Stimulated activated CD8-positive, alpha-beta memory T cell treated with anti-CD3 and anti-CD28 coated beads, Interleukin-7, amount 100 ng/mL, for 24 hours (primary cell): ENCODE results near the gene TFEB.

Experiments
- DNase-seq: peaks from one replicate; pipeline ENCODE4 v3.0.0-alpha.2; 2020; ENCODE audit warnings: low read depth

The TFEB gene

GRCh38 chr6:41763470-41763869, 28.1 kb upstream of the TFEB start:
- no peak for DNase-seq

- DNase-seq: no peak
These were observed 24.6 kb upstream of the TFEB start for GRCh38 chr6:41759905-41760579.

DNA sequence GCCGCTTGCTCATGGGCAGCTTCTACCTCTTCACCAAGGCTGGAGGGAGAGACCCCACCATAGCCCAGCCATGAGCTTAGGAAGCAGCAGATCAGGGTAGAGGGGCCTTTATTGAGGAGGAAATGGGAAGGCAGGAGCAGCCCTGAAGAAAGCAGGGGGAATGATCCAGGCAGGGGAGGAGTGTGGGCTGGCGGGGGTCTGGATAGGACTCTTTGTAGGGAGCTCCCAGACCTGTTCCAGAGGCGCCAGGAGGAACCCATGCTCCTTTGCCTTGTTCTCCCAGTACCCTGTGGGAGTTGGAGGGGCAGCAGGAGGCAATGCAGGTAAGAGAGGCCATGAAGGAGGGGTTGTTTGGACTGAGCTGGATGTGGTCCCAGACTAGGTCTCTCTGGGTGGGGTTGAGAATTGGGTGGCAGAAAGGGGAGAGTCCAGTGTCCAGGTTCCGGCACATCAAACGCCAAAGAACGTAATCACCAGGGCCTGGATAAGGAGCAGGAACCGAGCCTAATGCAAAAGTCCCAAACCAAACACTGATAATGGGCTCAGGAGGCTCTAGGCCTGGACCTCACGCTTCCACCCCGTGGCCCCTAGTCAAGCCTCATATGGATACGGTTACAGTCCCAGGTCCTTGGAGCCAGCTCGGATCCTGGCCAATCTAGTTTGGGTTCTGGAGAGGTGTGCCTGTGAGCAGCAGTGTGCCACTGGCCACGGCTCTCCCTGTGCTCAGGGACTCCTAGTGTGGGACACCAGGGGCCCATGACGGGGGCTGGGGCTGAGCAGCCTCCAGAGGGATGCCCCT, 23.9 kb upstream of the TFEB start:
- DNase-seq: no peak

DNA sequence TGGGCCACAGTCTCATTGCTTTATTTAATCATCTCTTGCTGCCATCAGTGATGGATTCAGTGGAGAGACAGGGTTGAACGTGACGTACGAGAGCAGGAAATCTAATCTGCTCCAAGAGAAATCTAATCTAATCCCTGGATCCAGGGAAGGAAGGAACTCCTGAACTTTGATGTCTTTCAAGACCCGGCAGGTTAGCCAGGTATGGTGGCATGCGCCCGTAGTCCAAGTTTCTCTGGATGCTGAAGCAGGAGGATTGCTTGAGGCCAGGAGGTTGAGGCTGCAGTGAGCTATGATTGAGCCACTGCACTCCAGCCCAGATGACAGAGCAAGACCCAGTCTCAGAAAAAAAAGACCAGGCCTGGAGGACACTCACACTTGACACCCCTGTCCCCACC, 23.2 kb upstream of the TFEB start:
- no peak for DNase-seq

DNA sequence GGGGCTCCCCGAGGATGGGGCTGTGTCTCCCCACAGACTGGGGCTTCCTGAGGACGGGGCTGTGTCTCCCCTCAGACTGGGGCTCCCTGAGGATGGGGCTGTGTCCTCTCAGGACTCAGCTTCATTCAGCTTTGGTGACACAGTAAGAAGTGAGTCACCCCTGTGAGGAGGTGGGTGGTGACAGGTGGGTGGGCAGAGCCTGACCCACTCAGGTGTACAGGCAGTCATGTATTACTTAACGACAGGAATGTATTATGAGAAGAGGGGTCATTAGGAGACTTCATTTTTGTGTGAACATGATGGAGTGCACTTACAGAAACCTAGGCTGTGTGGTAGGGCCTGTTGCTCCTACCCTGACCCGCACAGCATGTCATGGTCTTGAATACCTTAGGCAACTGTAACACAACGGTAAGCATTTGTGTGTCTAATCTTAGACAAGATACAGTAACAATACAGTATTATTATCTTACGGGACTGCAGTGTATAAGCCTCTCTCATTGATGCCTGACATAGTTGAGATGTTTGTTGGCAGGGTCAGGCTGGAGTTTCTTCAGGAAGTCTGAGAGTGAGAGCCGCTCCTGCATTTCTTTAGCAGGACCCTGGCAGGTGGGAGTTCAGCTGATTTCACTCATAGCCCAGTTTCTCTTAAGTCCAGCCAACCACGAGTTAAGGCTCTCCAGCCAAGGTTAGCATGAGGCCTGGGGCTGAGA, 22.7 kb upstream of the TFEB start:
- no peak for DNase-seq

DNA sequence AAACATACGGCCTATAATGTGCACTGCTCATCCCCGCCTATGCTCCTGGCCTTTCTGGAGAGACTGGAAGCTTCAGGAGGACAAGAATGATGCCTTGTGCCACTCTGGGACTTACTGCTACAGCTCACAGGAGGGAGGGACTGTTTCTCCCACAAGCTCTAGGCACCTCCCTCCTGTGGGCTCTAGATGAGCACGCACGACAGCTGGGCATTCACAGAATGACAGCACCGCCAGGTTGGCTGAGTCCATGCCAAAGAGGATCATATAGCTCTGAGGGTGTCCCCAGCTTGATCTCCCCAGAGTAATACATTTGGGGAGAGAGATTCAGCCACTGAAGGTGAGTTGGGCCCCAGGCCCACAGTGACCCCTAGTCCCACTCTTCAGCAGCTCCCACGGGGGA, 21.9 kb upstream of the TFEB start:
- no peak for DNase-seq

DNA sequence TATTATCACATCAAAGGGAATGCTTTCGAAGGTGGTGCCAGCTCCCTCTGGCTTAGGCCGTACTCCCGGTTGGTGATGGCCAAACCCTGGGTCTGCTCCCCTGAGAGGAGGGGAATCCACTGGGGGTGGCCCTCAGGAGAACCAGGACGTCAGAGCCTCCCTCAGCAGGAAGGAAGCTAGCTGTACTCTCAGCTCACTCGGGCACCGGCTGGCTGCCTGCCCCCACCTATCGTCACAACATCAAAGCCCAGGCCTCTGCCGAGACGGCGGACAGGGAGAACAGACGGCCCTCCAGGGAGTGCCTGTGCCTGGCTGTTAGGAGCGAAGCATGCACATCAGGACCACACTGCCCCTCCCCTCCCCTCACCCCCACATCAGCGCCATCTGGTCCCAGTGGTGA, 20.9 kb upstream of the TFEB start:
- no peak for DNase-seq

DNA sequence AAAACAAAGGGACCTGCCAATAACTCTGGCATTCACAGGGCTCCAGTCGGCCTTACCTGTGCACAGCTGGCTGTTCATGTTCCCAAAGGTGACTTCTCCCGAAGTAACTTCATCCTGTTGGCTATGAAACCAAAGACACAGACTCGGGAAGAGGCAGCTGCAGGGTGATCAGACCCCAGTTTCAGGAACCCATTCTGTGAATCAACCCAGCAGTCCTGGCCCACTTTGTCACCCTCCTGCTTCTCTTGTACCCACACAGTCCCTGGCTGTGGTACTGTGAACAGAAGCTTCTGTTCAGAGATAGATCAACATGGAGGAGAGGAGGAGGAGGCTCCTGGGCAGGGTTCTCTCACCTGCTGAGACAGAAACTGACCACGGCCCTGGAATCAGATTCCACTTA, 20.5 kb upstream of the TFEB start:
- no peak for DNase-seq

GRCh38 chr6:41750374-41750773, 15.0 kb upstream of the TFEB start:
- no peak for DNase-seq

DNA sequence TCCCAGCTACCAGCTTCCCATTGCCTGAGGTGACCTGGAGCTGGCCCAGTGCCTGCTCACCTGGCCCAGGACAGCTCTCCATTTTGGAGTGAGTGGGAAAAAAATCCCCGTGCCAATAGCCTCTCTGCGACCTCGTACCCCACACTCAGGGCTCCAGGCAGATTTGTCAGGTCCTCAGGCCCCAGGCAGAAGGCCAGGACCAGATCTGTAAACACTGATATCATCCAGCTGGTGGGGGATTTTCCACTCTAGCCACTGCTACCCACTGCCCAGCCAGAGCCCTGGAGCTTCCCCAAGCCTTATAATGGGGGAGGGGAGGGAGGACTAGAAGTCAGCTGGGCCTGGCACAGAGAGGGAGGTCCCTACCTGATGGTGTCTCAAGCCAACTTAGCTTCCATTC, 13.1 kb upstream of the TFEB start:
- no peak for DNase-seq

DNA sequence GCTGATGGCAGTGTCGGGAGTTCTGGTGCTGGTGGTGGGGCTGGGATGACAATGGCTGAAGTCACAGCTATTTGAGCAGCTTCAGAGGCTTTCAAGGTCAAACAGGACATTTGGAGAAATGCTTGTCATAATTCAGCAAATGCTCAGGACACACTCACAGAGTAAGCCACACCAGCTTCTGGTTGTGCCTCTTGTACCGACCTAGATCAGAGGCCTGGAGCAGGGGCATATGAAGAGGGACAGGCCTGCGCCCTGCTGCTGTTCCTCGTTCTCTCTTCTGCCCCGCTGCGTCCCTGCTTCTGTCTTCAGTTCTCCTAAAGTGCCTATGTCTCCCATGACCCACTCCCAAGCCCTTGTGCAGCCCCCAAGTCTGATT, 12.7 kb upstream of the TFEB start:
- no peak for DNase-seq

GRCh38 chr6:41747256-41748101, 12.1 kb upstream of the TFEB start, which contains the start of gene PGC:
PGC (minus strand) TSS chr6:41747397; CDS start chr6:41747334, 63 bp downstream.
- no peak for DNase-seq

GRCh38 chr6:41746107-41746506, 10.7 kb upstream of the TFEB start:
- DNase-seq: no peak

GRCh38 chr6:41744236-41744787, 8.9 kb upstream of the TFEB start:
- no peak for DNase-seq

DNA sequence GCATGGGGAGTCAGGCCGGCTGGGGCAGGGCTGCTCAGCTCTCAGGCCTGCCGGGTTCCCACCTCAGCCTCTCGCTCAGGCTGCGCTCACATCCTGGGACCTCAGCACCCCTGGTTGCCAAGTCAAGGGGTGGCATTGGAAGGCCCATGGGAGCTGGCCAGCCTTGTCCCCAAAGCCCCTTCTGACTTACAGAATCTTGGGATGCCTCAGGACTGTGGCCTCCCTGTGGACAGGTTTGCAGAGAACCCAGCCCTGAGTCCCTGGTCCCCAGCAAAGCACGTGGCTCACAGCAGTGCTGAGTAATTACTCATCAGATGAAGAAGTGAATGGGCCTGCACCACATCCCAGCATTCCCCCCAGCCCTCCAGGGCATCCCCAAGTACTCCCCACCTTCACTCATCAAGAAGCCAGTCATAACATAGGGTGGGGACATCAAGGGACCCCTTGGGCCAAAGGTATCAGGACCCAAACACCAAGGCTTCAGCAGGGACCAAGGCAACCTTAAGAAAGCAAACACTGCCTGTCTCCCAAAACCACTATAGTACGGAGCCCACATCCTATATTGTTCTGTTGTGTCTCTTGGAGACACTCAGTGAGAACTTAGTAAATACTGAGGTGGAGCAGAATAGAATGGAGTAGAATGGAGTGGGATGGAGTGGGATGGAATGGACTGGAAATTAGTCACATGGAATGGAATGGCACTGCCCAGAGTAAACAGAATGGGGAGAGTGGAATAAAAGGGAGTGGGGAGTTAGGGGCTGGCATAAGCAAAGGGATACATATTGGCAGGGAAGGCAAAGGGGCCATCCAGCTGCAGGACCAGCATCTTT, 8.2 kb upstream of the TFEB start:
- DNase-seq: no peak

DNA sequence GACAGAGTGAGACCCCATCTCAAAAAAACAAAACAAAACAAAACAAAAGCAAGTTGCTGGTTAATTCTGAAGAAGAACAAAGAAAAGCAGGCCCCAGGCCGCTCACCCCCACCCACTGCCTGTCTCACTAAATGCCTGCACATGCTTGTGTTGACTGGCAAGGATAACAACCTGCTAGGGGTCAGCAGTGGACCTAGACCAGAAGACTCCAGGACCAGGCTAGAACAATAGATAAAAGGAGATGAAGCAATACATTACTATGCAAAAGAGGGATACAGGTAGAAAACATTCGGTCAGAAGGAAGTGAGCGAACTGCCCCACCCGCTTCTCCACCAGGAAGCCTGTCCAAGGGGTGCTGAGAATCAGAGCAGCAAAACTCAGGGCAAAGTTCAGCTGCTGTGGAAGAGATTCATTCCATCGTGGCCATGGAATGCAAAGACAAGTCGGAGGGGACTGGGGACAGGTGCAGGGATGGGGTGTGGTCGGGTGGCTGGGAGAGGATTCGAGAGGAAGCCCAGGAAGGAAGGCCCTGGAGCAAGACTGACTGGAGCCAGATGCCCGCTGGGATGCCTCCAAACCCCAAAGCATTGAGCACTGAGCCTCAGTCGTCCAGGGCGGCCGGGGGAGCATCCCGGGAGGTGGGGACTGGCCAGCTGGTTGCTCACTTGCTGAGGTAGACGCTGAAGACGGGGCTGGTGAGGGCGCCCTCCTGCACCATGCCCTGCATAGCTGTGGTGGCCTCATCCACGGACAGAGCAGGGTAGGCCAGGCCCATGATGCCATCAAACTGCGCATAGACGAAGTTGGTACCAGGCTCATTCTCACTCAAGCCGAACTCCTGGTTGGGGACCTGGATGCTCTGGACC, 6.5 kb upstream of the TFEB start:
- no peak for DNase-seq

DNA sequence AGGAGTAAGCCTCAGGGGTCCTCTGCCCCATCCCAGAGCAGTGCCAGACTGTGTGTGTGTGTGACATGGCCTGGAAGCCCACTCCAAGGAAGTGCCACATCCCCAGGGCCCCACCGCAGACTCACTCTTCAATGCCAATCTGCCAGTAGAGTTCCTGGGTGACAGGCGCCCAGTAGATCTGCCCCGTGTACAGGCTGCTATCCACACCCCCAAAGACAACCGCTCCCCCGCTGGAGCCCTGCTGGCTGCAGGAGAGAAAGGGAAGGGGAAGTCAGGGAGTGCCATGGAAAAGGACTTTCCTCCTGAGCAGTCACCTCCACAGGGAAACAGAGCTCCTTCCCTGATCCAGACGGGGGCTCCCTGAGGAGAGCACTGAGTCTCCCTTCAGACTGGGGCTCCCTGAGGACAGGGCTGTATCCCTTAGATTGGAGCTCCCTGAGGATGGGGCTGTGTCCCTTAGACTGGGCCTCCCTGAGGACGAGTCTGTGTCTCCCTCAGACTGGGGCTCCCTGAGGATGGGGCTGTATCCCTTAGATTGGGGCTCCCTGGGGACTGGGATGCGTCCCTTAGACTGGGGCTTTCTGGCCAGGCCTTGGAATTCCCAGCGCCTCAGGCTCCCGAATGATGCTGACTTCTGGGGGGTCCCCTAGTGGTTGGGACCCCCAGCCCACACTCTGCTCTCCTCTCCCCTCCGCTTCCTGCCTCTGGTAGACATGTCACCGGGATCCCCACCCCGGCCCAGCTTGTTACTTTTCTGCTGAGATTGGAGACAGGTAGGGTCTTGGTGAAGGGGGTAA, 5.2 kb upstream of the TFEB start:
- no peak for DNase-seq

DNA sequence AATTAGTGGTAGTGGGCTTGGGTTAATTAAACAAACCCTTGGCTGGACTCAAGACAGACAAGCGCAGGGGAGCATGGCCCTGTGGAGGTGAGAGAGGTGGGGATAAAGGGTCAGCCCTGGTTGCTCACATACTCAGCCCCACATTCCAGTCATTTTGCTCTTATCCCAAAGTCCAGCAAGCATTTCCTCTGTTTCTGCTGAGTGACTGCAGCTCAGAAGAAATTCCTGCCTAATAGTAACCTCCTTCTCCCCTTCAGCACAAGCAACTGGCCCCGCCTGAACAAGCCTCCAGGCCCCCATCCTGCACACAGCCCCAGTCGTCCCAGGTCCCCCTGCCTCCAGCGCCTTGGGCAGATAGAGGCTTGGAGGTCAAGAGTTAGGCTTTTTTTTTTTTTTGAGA, 3.6 kb upstream of the TFEB start:
- no peak for DNase-seq

GRCh38 chr6:41737591-41738130, 2.3 kb upstream of the TFEB start:
- no peak for DNase-seq
